Stimulated activated CD8-positive, alpha-beta memory T cell treated with anti-CD3 and anti-CD28 coated beads, Interleukin-4, amount 100 ng/mL, for 1 hour (primary cell): ENCODE results near the gene CYTH1.
A peak's percentile ranks its signal among the peaks of the same experiment; 100 is the strongest.

ENCODE experiments used
- DNase-seq, 2 donors: peaks; one replicate each; pipeline ENCODE4 v3.0.0-alpha.2; 2020; ENCODE audit warnings: low read depth in 2 of 2, low spot score in 1 of 2

The CYTH1 gene, protein sequence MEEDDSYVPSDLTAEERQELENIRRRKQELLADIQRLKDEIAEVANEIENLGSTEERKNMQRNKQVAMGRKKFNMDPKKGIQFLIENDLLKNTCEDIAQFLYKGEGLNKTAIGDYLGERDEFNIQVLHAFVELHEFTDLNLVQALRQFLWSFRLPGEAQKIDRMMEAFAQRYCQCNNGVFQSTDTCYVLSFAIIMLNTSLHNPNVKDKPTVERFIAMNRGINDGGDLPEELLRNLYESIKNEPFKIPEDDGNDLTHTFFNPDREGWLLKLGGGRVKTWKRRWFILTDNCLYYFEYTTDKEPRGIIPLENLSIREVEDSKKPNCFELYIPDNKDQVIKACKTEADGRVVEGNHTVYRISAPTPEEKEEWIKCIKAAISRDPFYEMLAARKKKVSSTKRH

DNA sequence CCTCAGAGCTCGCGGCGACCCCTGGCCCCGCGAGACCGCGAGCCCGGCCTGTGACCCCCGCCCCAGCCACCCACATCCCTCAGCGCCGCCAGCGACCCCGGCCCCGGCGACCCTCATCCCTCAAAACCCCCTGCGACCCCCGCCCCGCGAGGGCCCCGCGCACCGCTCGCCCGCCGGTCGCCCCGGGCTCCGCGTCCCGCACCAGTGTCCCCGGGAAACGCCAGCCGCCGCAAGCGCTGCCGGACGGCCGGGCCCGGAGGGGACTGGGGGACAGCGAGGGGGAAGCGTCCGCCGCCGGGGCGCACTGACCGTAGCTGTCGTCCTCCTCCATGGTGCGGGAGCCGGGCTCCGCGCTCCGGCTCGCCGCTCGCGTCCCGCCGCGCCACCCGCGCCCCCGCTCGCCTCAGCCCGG lies at the start of gene CYTH1:
TSS of gene CYTH1 (minus strand) at position 381 of the 412 bp plus-strand sequence. CDS start at position 331, 50 bp downstream.
- no peak for DNase-seq

DNA sequence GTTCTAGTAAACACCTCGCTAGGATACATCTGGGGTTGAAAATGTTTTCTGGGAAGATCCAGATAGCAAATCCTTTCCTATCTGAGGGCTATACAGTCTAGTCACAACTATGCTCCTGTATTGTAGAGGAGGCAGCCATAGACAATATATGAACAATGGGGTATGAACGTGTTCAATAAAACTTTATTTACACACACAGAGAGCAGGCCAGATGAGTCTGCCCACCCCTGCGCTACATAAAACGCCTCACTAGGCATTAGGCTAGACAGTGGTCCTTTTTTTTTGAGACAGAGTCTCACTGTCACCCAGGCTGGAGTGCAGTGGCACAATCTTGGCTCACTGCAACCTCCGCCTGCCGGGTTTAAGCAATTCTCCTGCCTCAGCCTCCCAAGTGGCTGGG lies 47.4 kb upstream of the CYTH1 start:
- DNase-seq, result no peak

DNA sequence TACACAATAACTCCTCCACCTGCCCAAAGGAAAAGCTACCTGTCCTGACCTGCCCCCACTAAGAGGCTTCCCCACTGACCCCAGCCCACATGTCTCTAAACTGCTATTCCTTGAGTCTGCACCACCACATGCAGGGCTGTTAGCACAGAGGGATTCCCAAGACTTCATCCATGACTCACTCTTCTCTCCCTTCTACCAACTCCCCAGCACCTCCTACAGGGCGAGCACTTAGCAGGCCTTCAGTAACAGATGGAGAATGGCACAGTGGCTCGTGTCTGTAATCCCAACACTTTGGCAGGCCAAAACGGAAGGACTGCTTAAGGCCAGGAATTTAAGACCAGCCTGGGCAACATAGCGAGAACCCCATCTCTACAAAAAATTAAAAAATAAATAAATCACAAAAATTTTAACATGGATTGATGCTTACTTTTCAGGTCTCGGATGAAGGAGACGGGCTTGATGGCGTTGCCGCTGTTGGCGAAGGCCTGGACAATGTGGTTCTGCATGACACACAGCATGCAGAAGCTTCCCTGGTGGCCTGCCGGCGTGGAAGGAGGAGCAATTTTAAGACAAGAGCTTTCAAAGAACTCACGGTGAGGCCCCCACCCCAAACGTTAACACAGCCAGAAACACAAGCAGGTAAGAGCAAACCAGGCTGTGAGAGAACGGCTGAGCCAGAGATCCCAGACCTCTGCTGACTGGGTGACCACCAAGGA lies 46.6 kb upstream of the CYTH1 start:
- DNase-seq, result no peak

DNA sequence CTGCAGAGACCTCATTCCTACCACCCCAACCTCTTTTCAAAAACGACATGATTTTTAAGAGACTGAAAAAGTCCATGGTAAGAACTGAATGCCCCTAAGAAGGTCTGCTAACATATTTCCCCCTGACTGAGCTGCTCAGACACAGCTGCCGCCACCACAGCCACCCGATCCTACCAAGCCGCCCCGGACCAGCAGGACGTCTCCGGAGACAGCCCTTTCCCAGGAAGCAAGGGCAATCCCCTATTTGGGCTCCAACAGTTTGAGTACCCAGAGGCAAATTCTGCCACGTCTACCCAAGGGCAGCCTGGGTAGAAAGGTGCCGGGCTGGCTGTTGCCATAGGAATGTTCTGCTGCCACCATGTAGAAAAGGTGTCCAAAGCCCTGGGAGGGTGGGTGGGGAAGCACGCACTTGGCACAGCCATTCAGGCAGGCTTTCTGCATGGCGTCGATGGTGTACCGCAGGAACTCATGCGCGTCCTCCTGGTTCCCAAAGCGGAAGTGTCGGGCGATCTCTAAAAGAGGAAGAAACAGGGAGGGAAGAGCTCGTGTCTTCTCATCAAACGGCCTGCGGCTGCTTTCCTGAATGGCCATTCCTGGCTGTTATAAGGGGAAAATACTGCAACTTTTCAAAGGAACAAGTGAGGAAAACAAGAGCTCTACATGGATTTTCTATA lies 44.9 kb upstream of the CYTH1 start:
- DNase-seq, result no peak

DNA sequence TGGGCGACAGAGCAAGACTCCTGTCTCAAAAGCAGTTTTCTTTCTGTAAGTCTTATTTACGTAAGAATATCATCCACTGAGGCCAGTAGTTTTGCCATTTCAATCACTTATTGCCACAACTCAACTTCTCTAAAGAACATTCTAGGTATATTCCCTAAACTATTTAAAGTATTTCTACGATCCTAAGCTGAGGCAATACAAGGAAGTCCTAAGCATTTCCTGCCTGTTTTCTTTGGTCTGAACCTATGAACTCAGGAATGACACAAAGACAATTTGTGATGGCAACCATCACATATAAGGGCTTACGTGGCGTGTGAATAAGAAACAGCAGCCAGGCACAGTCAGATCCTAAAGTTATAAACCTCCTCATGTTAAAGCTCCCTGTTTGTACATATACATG lies 44.3 kb upstream of the CYTH1 start:
- no peak for DNase-seq

DNA sequence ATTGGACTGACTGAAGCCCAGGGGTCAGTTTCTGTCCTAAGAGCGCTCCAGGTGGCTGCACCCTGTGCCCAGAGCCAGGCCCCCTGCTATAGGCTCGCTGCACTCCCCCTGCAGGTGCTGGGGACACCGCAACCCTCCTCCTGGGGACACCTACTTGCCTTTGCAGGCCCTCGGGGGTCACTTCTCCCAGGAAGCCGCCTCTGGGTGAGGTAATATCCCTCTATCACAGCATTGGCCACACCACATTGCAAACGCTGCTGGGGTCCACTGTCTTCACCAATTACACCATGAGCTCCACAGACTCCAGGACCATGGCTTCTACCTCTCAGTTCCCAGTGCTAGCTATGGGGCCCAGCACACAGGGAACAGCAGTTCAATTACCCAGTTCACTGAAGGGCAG lies 43.6 kb upstream of the CYTH1 start:
- DNase-seq, result no peak

DNA sequence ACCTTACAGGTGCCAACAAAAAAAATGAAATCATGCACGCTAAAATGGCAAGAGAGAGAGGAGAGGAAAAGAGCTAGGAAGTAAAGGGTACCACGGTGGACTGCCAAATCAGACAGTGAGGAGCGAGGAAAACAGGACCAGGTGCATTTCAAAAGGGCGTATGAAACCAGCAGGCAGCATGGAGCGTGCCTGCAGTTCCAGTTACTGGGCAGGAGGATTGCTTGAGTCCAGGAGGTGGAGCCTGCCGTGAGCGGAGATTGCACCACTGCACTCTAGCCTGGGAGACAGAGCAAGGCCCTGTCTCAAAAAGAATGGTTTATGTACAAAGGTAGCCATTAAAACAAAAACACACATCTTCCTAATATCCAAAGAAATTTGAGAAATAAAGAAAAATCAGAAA lies 42.2 kb upstream of the CYTH1 start:
- DNase-seq, result no peak

DNA sequence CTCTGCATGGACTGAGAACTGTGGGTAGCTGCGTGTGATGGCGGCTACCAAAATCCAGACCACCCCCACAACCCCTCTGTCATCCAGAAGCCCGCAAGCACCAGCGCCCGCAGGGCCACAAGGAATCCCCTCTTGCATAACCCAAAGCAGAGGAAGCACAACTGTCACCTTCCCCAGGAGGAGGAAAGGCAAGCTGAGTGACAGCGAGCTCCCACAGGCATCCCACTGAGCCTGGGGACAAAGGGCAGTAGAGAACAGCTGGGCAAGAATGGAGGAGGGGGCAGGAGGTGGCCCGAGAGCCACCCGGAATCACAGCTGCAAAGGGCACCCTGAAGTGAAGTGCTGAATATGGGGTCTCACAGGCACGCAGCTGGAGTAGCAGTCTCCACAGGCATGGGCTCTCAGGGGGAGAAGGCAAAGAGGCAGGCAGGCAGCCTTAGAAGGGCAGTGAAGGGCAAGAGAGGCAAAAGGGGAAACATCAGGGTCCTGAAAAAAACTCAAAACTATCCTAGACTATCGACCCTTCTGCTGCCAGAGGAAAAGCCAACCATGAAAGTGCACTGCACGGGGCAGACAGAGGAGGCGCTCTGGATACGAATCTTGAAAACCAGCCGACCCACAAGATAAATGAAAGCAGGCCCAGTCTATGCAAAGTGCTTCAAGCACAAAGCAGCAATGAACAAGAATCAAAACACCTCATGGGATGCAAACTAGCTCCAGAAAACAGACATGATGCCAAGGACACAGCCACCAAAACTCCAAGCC lies 41.4 kb upstream of the CYTH1 start:
- DNase-seq, result no peak

DNA sequence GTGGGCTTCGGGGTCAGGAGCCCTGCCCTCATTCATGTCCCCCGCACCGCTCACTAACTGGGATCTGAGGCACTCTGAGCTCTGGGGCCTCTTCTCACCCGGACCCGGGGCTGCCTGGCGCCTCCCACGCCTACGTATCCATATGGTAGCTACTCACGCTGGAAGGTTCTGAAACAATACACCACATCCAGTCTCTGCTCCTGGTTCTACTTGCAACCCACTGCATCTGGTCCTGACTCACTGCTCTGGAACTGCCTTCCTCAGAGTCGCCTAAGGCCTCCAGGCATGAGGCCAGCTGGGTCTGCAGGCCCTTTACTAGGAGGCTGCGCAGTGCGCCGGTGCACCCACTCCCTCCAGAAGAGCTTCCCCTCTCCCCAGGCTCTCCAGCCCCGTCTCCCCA lies 40.5 kb upstream of the CYTH1 start:
- no peak for DNase-seq

DNA sequence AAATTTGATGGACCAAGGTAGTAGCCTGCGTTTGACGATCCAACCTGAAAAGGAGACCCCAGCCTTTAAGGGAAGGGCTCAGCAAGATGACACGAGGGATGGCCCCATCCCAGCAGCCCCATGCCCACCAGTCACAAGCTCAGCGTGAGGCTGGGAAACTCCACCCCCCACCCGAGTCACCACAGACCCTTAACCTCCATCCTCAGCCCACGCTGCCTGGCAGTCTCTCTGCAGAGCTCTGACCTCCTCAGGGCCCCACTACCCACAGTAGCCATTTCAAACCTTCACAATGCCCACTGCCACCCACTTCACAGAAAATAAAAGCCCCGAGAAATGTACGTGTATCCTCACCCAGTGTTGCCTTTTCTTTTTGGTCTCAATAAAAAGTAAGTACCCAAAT lies 39.9 kb upstream of the CYTH1 start:
- no peak for DNase-seq

DNA sequence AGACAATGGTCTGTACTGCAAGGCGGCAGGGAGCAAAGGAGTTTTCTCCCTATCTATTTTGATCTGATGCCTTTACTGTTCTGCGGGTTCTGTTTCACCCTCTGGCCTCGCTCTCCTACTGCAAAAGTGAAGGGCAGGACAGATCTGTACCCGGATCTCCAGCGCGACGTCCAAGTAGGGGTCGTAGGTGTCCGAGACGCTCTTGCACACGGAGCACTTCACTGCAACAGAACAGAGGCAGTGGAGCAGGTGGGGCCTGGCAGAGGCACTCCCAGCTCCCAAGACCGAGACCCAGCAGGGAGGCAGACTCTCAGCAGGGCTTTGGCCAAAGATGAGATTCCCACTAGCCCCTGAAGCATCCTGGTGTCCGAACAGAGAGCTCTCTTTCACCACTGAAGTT lies 38.8 kb upstream of the CYTH1 start:
- DNase-seq, result no peak

DNA sequence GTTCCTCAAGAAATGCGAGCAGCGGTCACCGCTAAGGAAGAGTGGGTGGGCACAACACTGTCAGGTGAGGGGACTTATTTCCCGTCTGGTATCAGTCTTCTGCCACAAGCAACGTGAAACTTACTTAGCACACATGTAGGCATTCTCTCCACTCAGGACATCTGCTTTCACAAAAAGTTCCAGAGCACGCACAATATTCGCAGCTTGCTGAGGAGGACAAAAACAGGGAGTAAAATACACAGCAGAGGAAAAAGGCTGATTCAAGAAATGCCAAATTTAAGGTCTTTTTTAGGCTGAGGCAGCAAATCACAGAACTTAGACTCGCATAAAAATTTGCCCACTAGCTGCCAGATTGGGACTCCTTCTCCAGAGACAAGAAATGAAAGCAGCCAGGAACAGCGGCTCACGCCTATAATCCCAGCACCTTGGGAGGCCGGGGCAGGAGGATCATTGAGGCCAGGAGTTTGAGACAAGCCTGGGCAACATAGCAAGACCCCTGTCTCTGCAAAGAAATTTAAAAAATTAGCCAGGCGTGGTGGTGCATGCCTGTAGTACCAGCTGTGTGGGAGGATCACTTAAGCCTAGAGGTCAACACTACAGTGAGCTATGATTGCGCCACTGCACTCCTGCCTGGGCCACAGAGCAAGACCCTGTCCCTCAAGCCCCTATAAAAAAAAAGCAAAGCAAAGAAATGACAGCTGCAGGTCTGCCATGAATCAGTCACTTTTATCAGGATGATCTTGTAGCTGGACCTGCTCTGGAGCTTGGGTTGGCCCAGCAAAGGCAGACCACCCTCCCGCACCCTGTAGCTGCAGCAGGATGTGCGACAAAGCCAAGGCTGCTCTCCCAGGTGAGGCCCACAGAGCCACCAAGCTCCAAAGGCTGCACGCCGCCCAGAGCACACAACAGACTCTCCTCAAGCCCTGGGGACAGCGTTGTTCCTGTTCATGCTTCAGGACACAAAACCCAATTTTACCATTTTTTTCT lies 38.0 kb upstream of the CYTH1 start:
- DNase-seq, result no peak

DNA sequence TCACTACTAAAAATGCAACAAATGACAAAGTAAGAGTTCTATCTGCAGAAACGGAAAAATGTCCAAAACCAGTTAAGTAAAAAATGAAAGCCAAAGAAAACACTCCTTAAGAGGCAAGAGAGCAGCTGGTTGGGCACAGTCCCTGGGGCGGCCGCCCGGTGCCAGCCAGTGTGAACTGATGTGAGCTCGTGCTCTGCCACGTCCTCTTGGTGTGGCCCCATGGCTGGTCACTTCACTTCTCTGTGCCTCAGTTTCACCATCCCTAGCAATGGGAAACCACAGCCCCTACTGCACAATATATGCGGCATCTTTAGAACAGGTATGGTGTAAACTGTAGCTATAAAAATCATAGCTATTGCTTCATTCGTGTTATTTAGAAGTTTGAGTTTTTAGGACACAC lies 37.3 kb upstream of the CYTH1 start:
- no peak for DNase-seq

DNA sequence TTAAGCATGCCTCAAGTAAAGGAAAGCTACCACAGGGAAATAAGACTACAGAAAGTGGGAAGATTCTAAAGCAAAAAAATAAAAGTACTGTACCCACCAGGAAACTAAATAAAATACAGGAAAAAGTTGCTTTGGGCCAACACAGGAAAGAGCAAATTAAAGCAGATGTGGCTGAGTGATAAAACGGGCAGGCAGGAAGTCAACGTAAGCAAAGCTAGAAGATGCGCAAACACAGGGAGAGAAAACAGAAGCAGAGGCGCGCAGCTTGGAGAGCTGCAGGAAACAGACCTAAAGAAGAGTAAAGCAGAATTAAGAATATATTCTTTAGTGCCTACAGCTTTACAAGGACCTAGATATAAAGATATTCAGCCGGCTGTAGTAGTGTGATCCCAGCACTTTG lies 36.9 kb upstream of the CYTH1 start:
- no peak for DNase-seq

DNA sequence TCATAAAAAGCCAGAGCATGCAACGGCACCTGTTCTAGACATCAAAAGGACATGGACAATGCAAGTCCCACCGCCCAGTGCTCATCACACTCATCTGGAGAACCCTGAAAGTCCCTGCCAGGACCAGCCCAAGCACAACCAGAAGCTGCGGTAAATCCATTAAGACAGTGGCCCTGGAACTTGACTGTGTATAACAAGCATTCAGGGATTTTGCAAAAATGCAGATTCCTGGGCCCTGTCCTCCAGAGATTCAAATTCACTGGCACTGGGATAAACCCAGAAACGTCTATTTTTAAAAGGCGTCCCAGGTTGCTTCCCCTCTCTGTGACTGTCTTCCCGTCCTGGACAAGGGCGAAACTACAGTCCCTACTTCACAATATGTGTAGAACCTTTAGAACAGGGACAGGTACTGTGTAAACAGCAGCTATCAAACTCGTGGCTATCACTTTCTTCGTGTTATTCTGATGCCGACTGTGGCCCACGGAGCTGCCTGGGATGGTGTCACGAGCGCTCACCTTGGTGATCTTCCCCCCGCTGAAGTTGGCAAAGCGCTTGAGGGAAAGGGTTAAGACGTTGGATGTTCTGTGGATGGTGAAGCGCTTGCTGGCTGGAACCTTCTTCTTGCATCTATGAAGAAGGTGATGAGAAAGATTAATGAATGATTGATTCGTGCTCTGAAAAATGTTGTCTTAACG lies 36.2 kb upstream of the CYTH1 start:
- DNase-seq, result no peak

DNA sequence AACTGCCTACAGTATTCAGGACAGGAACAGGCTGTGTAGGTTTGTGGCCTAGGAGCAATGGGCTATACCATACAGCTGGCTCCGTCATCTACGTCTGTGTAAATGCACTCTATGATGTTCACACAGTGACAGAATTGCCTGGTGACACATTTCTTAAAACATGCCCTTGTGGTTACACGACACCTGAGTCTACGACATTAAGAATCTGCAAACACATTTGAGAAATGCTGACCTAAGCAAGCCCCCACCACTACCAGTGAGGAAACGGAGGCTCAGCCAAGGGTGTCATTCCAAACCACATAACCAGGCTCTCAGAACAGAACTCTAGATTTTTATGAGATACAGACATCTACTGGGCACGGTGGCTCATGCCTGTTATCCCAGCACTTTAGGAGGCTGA lies 35.0 kb upstream of the CYTH1 start:
- peak in 1 of 2 donors; percentile 34 for DNase-seq

DNA sequence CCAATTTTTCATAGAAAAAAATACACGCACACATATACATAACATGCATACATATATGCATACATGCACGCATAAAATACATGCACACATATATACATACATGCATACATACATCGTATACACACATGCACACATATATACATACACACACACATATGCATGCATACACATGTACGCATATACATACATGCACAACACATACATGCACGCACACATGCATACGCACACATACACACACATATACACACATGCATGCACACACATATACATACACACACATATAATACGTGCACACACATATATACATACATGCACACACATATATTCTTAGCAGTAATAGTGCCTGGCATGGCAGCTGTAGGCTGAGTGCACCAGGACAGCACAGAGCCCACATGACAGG lies 33.6 kb upstream of the CYTH1 start:
- no peak for DNase-seq

DNA sequence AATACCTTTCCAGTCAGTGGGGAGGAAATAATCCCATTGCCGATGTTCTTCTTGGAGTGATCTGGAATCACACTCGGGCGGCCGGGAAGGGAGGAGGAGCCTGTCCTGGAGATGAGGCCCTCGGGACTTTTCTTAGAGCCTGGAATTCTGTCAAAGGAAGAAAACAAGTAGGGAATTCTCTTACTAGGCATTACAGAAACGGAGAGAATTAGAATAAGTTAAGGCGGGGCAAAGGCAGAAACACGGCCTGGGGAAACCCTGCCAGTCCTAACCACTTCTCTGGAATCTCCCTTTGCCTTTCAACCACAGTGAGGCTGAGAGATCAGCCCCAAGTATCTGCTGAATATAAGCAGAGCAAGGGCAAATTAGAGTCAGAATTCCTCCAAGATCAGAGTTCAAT lies 30.8 kb upstream of the CYTH1 start:
- no peak for DNase-seq

DNA sequence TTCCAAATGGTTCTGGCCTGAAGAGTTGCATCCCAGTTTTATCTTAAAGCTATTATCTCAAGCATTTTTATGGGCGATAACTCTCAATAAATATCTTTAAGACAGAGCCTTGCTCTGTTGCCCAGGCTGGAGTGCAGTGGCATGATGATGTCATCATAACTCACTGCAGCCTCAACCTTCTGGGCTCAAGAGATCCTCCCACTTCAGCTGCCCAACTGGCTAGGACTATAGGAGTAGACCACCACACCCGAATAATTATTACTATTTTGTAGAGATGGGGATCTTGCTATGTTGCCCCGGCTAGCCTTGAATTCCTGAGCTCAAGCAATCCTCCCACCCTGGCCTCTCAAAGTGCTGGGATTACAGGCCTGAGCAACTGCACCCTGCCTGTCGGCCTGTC lies 26.1 kb upstream of the CYTH1 start:
- DNase-seq, result no peak

DNA sequence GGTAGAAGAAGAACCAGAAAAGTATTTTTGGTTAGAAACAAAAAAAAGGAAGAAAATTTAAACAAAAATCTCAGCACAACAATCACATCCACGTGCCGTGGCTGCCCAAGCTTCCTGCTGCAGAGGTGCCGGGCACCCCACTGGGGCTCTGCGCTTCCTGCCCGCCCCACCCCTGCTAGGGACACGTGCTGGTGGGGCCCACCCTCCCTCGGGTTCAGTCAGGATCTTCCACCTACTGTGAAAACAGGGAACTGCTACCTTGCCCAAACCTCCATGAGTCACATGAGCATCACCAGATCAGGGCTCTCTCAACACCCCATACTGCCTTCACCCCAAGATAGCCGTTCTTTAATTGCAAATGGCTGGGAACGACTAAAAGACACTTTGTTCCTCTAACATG lies 24.4 kb upstream of the CYTH1 start:
- no peak for DNase-seq
